OCI-LY1 (cell line): ENCODE results near the gene IL4I1.

Experiments
- H2AFZ ChIP-seq: fragments of 200-600 bp; sonication (generic), shearing (Covaris generic); 2 replicates; pipeline ENCODE4 v1.6.0; 2014; ENCODE audit warnings: antibody characterized with exemption, mild to moderate bottlenecking, low read length
- H3F3A ChIP-seq: fragments of 200-600 bp; sonication (generic), shearing (Covaris generic); 2 replicates; pipeline ENCODE4 v1.6.0; 2014; ENCODE audit warnings: mild to moderate bottlenecking, antibody characterized with exemption, low read length, moderate library complexity; ENCODE audit not compliant: insufficient read depth
- H3K27ac ChIP-seq: fragments of 200-600 bp; sonication (generic); 2 replicates; pipeline ENCODE4 v1.5.1; 2014; ENCODE audit warnings: low read length, mixed run types, mild to moderate bottlenecking, low read depth; ENCODE audit not compliant: poor library complexity, severe bottlenecking
- H3K27me3 ChIP-seq: fragments of 200-600 bp; sonication (generic); 2 replicates; pipeline ENCODE4 v1.6.0; 2014; ENCODE audit warnings: antibody characterized with exemption, mild to moderate bottlenecking, low read length, moderate library complexity; ENCODE audit not compliant: insufficient read depth
- H3K36me3 ChIP-seq: fragments of 200-600 bp; sonication (generic); 2 replicates; pipeline ENCODE4 v1.6.1; 2014; ENCODE audit warnings: mild to moderate bottlenecking, antibody characterized with exemption, low read length, moderate library complexity, mixed read lengths; ENCODE audit not compliant: insufficient read depth
- H3K4me1 ChIP-seq: fragments of 200-600 bp; sonication (generic); 2 replicates; pipeline ENCODE4 v1.5.1; 2014; ENCODE audit warnings: mild to moderate bottlenecking, low read length, moderate library complexity; ENCODE audit not compliant: insufficient read depth, severe bottlenecking
- H3K4me2 ChIP-seq: fragments of 200-600 bp; sonication (generic), shearing (Covaris generic); 2 replicates; pipeline ENCODE4 v1.6.1; 2014; ENCODE audit warnings: low read length
- H3K4me3 ChIP-seq: fragments of 200-600 bp; sonication (generic); 2 replicates; pipeline ENCODE4 v1.5.1; 2014; ENCODE audit warnings: low read length, low read depth, mild to moderate bottlenecking, mixed read lengths; ENCODE audit not compliant: poor library complexity, severe bottlenecking
- H3K79me2 ChIP-seq: fragments of 200-600 bp; shearing (Covaris generic); 2 replicates; pipeline ENCODE4 v1.6.1; 2016; ENCODE audit warnings: mixed run types, low read length, mixed read lengths; ENCODE audit not compliant: insufficient read depth
- H3K9ac ChIP-seq: fragments of 200-600 bp; sonication (generic), shearing (Covaris generic); 2 replicates; pipeline ENCODE4 v1.6.1; 2014; ENCODE audit warnings: mild to moderate bottlenecking, low read length, mixed read lengths
- H3K9me2 ChIP-seq: fragments of 200-600 bp; sonication (generic), shearing (Covaris generic); 2 replicates; pipeline ENCODE4 v1.6.1; 2014; ENCODE audit warnings: low read depth, mild to moderate bottlenecking, low read length, mixed read lengths
- H3K9me3 ChIP-seq: fragments of 200-600 bp; shearing (Covaris generic); 2 replicates; pipeline ENCODE4 v1.6.1; 2014; ENCODE audit warnings: low read length, mixed read lengths
- H4K20me1 ChIP-seq: fragments of 200-600 bp; sonication (generic), shearing (Covaris generic); 2 replicates; pipeline ENCODE4 v1.6.0; 2016; ENCODE audit warnings: mild to moderate bottlenecking, low read length; ENCODE audit not compliant: insufficient read depth
- CTCF ChIP-seq: fragments of 200-600 bp; sonication (generic), shearing (Covaris generic); IDR thresholded peaks from 2 replicates; pipeline ENCODE4 v1.5.1; 2017; ENCODE audit warnings: mild to moderate bottlenecking, antibody characterized with exemption, low read length, moderate library complexity, mixed read lengths
- EZH2 ChIP-seq: fragments of 200-600 bp; sonication (generic), shearing (Covaris generic); IDR thresholded peaks from 2 replicates; pipeline ENCODE4 v1.8.0; 2017; ENCODE audit warnings: borderline replicate concordance, mixed run types, mild to moderate bottlenecking, antibody characterized with exemption, low read length, moderate library complexity, mixed read lengths

Gene IL4I1

GRCh38 chr19:49910179-49910578 is 13.5 kb upstream of the IL4I1 start:
- TF ChIP-seq EZH2 (no peak), CTCF (no peak)
- Histone ChIP-seq H3K79me2 (no peaks in the 10 kb centered on the region), H2AFZ (no peak overlapping the region), H3K4me3 (peak overlapping the region; percentile 30), H3F3A (no peaks in the 10 kb centered on the region), H3K4me2 (peak overlapping the region; percentile 49; the same call in 1 of the 2 replicates), H3K9me2 (no peaks in the 10 kb centered on the region), H3K4me1 (peaks cover 84% of the 10 kb centered on the region), H3K27me3 (no peaks in the 10 kb centered on the region), H4K20me1 (no peaks in the 10 kb centered on the region), H3K27ac (peak overlapping the region; percentile 95), H3K9me3 (no peaks in the 10 kb centered on the region), H3K9ac (peak overlapping the region; percentile 54), H3K36me3 (peaks cover 89% of the 10 kb centered on the region)

- Histone ChIP-seq H3K79me2 (no peaks in the 10 kb centered on the region), H2AFZ (no peak overlapping the region), H3K9me3 (no peaks in the 10 kb centered on the region), H3K4me1 (peaks cover 90% of the 10 kb centered on the region), H3K36me3 (peaks cover 77% of the 10 kb centered on the region), H3K4me3 (peak overlapping the region; percentile 30), H3K9me2 (no peaks in the 10 kb centered on the region), H3K27ac (peak overlapping the region; percentile 95), H3K9ac (peak overlapping the region; percentile 54; the same call in 1 of the 2 replicates), H3F3A (no peaks in the 10 kb centered on the region), H3K4me2 (peak overlapping the region; percentile 49), H4K20me1 (no peaks in the 10 kb centered on the region), H3K27me3 (no peaks in the 10 kb centered on the region)
- TF ChIP-seq EZH2 (no peak), CTCF (no peak)
Observed at GRCh38 chr19:49908480-49909420, 12.1 kb upstream of the IL4I1 start.

- peak overlapping the region; percentile 49 for H3K4me2 ChIP-seq
- peak overlapping the region; percentile 95 for H3K27ac ChIP-seq
- no peaks in the 10 kb centered on the region for H3K27me3 ChIP-seq
- no peaks in the 10 kb centered on the region for H4K20me1 ChIP-seq
- H3F3A ChIP-seq: no peaks in the 10 kb centered on the region
- no peaks in the 10 kb centered on the region for H3K9me3 ChIP-seq
- H2AFZ ChIP-seq: no peak overlapping the region
- peaks cover 68% of the 10 kb centered on the region for H3K36me3 ChIP-seq
- no peaks in the 10 kb centered on the region for H3K79me2 ChIP-seq
- no peaks in the 10 kb centered on the region for H3K9me2 ChIP-seq
- peak overlapping the region; percentile 54; the same call in 1 of the 2 replicates for H3K9ac ChIP-seq
- H3K4me3 ChIP-seq: peak overlapping the region; percentile 30
- H3K4me1 ChIP-seq: peaks cover 90% of the 10 kb centered on the region
- no peak for TF ChIP-seq CTCF
- TF ChIP-seq EZH2: no peak
Observed at GRCh38 chr19:49907745-49908446, 11.2 kb upstream of the IL4I1 start.
